ENCODE measurements around the gene MACROD1.

Gene MACROD1

GRCh38 chr11:64073542-64073941 lies 92.4 kb downstream of the MACROD1 start:
- DNase-seq (ENCODE audit: low read depth), result no peak

GRCh38 chr11:64072871-64073270 lies 93.0 kb downstream of the MACROD1 start:
- no peak for DNase-seq (ENCODE audit: low read depth)

- DNase-seq (ENCODE audit: low read depth), result no peak
Measured at GRCh38 chr11:64072403-64072802, 93.5 kb downstream of the MACROD1 start.

- DNase-seq (ENCODE audit: low read depth), result no peak
Measured at GRCh38 chr11:64071849-64072248, 94.1 kb downstream of the MACROD1 start.

GRCh38 chr11:64070314-64070681 lies 95.6 kb downstream of the MACROD1 start:
- DNase-seq (ENCODE audit: low read depth), result no peak

- DNase-seq (ENCODE audit: low read depth), result no peak
Measured at GRCh38 chr11:64069401-64070313, 96.3 kb downstream of the MACROD1 start.

- DNase-seq (ENCODE audit: low read depth), result no peak
Measured at GRCh38 chr11:64068705-64069400, 97.1 kb downstream of the MACROD1 start.

GRCh38 chr11:64067230-64067993 lies 98.5 kb downstream of the MACROD1 start:
- no peak for DNase-seq (ENCODE audit: low read depth)

- no peak for DNase-seq (ENCODE audit: low read depth)
Measured at GRCh38 chr11:64065712-64066111, 100.2 kb downstream of the MACROD1 start.

- DNase-seq (ENCODE audit: low read depth), result no peak
Measured at GRCh38 chr11:64065141-64065465, 100.8 kb downstream of the MACROD1 start.

- DNase-seq (ENCODE audit: low read depth), result no peak
Measured at GRCh38 chr11:64064374-64065140, 101.4 kb downstream of the MACROD1 start.

GRCh38 chr11:64063777-64064176 lies 102.1 kb downstream of the MACROD1 start:
- DNase-seq (ENCODE audit: low read depth), result no peak

GRCh38 chr11:64062185-64063039 lies 103.5 kb downstream of the MACROD1 start:
- DNase-seq (ENCODE audit: low read depth), result no peak

GRCh38 chr11:64060861-64061444 lies 105.0 kb downstream of the MACROD1 start:
- no peak for DNase-seq (ENCODE audit: low read depth)

- DNase-seq (ENCODE audit: low read depth), result no peak
Measured at GRCh38 chr11:64060263-64060860, 105.6 kb downstream of the MACROD1 start.

GRCh38 chr11:64059339-64060140 lies 106.4 kb downstream of the MACROD1 start:
- no peak for DNase-seq (ENCODE audit: low read depth)

GRCh38 chr11:64058494-64058893 lies 107.4 kb downstream of the MACROD1 start:
- no peak for DNase-seq (ENCODE audit: low read depth)

- DNase-seq (ENCODE audit: low read depth), result no peak
Measured at GRCh38 chr11:64057890-64058289, 108.0 kb downstream of the MACROD1 start.

GRCh38 chr11:64056861-64057260 lies 109.1 kb downstream of the MACROD1 start:
- no peak for DNase-seq (ENCODE audit: low read depth)
